Sigmoid colon (tissue), 7 donors: ENCODE measurements around the gene NDOR1. TPM values are rescaled to one million over a fixed set of nuclear protein-coding genes. Genes with fewer than 3 reads are reported as not detected.
A peak's percentile ranks its signal among the peaks of the same experiment; 100 is the strongest.

ENCODE experiments used
- DNase-seq: peaks from one replicate; pipeline ENCODE4 v3.0.0-alpha.2; 2019
- H3K27ac ChIP-seq, 4 donors: fragments of 200-600 bp; sonication (generic); one replicate each; pipeline ENCODE4 v1.5.1; 2016 to 2019; ENCODE audit warnings: mild to moderate bottlenecking in 1 of 4
- H3K27me3 ChIP-seq, 3 donors: fragments of 200-600 bp; sonication (generic); one replicate each; pipeline ENCODE4 v1.5.1; 2019; ENCODE audit warnings: mild to moderate bottlenecking in 1 of 3
- H3K36me3 ChIP-seq, 4 donors: fragments of 200-600 bp; sonication (generic); one replicate each; pipeline ENCODE4 v1.5.1; 2016 to 2019
- H3K4me1 ChIP-seq, 4 donors: fragments of 200-600 bp; sonication (generic); one replicate each; pipeline ENCODE4 v1.5.1; 2017 to 2019
- H3K4me3 ChIP-seq, 4 donors: fragments of 200-600 bp; sonication (generic); one replicate each; pipeline ENCODE4 v1.5.1; 2017 to 2019; ENCODE audit warnings: mild to moderate bottlenecking in 2 of 4, moderate library complexity in 1 of 4
- H3K9me3 ChIP-seq, 4 donors: fragments of 200-600 bp in 3 of 4; sonication (generic) in 3 of 4; one replicate each; pipeline versions ENCODE4 v1.5.1 to v1.6.1; 2013 to 2019
- EP300 ChIP-seq, 4 donors: sonication (generic); formaldehyde crosslinking; IDR thresholded peaks; one replicate each; pipeline ENCODE4 v1.6.1; 2017; ENCODE audit warnings: antibody characterized with exemption in 4 of 4
- POLR2A ChIP-seq, 2 donors: fragments of 450-650 bp; IDR thresholded peaks; one replicate each; pipeline ENCODE4 v1.6.1; 2016; ENCODE audit warnings: antibody characterized with exemption in 2 of 2, mild to moderate bottlenecking in 2 of 2, moderate library complexity in 2 of 2
- POLR2AphosphoS5 ChIP-seq, 4 donors: sonication (generic); formaldehyde crosslinking; IDR thresholded peaks; one replicate each; pipeline ENCODE4 v1.6.1; 2017; ENCODE audit warnings: antibody characterized with exemption in 4 of 4
- WGBS, 2 donors: extraction: QIAGEN DNeasy Blood & Tissue Kit; methylation state at CpG; one replicate each; pipeline ENCODE4 v1.1.7; 2013; 5-methylcytosine and 5-hydroxymethylcytosine counted together
- intact Hi-C: fragments of 100-400 bp; cut with DNase I; formaldehyde crosslinking; loops from one replicate; pipeline ENCODE4 v1.15.1; 2023
- polyA plus RNA-seq, 3 donors: library from polyadenylated mRNA; stranded (reverse); fragments of 200-250 nt; gene quantifications; one replicate each; pipeline ENCODE4 v1.2.3, GENCODE V29; 2013
- total RNA-seq, 4 donors: library from RNA; depleted of rRNA; stranded (reverse); fragments of >200 nt; gene quantifications; one replicate each; pipeline ENCODE4 v1.1.0, GENCODE V29; 2016
- TF ChIP-seq, protein P1 (sequence below), 4 experiments: fragments of 450-650 bp in 3 of 4; fragments of 200-600 bp in 1 of 4; IDR thresholded peaks; one replicate each; pipeline ENCODE4 v1.5.1; 2016 to 2019; ENCODE audit warnings: antibody characterized with exemption in 4 of 4, mild to moderate bottlenecking in 3 of 4, moderate library complexity in 2 of 4
- donor health status: healthy with polysubstance abuse.
- donor health status: Bipolar disorder and iron deficiency.
- donor health status: healthy.

NDOR1 gene
- total and polyA plus RNA-seq, 7 donors: 3.8 to 20.2 (median 5.4) TPM

DNA sequence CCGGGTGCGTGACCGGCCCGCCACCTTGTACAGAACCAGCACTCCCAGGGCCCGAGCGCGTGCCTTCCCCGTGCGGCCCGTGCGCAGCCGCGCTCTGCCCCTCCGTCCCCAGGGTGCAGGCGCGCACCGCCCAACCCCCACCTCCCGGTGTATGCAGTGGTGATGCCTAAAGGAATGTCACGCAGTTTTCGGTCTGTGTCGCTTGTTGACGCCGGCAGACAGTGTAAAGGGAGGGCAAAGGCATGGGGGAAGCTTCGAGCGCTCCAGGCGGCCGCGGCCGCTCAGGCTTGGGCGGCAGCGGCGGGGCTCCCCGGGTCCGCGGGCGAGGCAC, 37.0 kb upstream of the NDOR1 start:
- intact Hi-C loops: no loop called here
- peaks cover 69 to 100% (median 77%) of the 10 kb centered on the region in 3 donors for H3K27me3 ChIP-seq
- no peak for DNase-seq
- TF ChIP-seq POLR2AphosphoS5 (IDR thresholded peaks at IDR 0.05) (no peak), POLR2A (IDR thresholded peaks at IDR 0.05) (no peak), EP300 (IDR thresholded peaks at IDR 0.05) (no peak)
- TF ChIP-seq, protein P1, sequence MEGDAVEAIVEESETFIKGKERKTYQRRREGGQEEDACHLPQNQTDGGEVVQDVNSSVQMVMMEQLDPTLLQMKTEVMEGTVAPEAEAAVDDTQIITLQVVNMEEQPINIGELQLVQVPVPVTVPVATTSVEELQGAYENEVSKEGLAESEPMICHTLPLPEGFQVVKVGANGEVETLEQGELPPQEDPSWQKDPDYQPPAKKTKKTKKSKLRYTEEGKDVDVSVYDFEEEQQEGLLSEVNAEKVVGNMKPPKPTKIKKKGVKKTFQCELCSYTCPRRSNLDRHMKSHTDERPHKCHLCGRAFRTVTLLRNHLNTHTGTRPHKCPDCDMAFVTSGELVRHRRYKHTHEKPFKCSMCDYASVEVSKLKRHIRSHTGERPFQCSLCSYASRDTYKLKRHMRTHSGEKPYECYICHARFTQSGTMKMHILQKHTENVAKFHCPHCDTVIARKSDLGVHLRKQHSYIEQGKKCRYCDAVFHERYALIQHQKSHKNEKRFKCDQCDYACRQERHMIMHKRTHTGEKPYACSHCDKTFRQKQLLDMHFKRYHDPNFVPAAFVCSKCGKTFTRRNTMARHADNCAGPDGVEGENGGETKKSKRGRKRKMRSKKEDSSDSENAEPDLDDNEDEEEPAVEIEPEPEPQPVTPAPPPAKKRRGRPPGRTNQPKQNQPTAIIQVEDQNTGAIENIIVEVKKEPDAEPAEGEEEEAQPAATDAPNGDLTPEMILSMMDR (IDR thresholded peaks at IDR 0.05): no peak
- H3K4me3 ChIP-seq: peak overlapping the region in 3 of 4 donors; percentile 27 to 42 (median 37)
- no peaks in the 10 kb centered on the region for H3K9me3 ChIP-seq
- H3K4me1 ChIP-seq: peaks cover 0 to 30% (median 29%) of the 10 kb centered on the region in 4 donors
- WGBS, 2 donors: 0 to 1% methylated on average over 36 of the region's 36 CpGs
- no peak overlapping the region for H3K27ac ChIP-seq
- H3K36me3 ChIP-seq: no peaks in the 10 kb centered on the region

DNA sequence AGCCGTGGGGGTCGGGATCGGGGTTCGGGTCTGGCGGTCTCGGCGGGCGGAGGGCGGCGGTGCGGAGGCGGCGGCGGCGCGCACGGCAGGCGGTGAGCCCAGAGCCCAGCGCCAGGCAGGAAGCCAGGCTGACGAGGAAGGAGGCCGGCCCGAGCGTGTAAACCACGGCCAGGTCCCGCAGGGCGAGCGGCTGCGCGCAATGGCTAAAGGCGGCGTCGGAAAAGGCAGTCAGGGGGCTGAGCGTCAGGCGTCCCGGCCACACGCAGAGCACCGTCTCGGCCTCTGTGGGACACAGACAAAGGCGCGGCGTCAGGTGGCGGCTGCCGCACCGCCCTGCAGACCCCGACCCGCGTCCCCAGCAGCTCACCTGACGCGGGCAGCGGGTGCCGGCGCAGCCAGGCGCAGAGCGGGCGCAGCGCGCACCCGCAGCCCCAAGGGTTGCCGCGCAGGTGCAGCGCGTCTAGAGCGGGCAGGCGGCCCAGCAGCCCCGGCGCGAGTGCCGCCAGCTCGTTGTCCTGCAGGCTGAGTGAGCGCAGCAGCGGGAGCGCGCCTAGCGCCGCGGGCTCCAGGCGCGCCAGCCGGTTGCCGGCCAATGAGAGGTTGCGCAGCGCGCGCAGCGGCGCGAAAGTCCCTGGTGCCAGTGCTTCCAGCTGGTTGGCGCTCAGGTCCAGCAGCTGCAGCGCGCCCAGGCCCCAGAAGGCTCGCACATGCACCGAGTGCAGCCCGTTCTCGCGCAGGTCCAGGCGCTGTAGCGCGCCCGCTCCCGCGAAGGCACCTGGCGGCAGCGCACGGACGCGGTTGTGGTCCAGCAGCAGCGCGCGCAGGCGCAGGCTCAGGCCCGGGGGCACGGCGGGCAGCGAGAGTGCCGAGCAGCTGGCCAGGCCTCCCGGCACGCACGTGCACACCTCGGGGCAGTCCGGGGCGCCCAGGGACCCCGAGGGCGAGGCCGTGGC, 36.3 kb upstream of the NDOR1 start:
- Histone ChIP-seq H3K27me3 (peaks cover 62 to 97% (median 71%) of the 10 kb centered on the region in 3 donors), H3K4me1 (peaks cover 0 to 29% (median 29%) of the 10 kb centered on the region in 4 donors), H3K4me3 (peak overlapping the region in 3 of 4 donors; percentile 27 to 42 (median 37)), H3K27ac (no peak overlapping the region), H3K36me3 (no peaks in the 10 kb centered on the region), H3K9me3 (no peaks in the 10 kb centered on the region)
- TF ChIP-seq EP300 (IDR thresholded peaks at IDR 0.05) (no peak), POLR2A (IDR thresholded peaks at IDR 0.05) (no peak), POLR2AphosphoS5 (IDR thresholded peaks at IDR 0.05) (no peak)
- TF ChIP-seq, protein P1 (IDR thresholded peaks at IDR 0.05): no peak
- intact Hi-C loops: no loop called here
- WGBS, 2 donors: 0 to 1% methylated on average over 124 of the region's 124 CpGs
- DNase-seq: no peak

DNA sequence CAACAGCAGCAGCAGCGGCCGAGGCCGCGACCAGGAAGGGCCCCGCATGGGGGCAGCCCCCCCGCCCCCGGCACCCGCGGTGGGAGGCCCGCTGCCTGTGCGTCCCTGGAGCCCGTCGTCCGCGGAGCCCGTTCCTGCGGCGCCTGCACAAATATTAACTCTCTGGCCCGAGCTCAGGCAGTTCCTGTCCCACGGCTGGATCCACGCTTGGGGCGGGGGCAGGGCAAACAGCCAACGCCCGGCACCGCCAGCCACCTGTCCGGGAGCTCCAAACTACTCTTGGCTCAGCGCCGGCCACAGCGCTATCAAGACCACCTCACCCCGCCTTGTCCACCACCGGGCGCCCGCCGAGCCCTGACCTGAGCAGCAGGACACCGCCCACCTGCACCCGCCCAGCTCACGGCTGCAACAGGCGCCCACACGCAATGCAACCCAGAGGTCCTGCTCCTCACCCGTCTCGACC, 35.6 kb upstream of the NDOR1 start, which contains the start of gene LRRC26:
Gene LRRC26, minus strand, starts transcription at position 156 of the 463 bp plus-strand sequence. Its CDS starts 108 bp downstream, at position 48.
- peak within 1 kb of the TSS in 3 of 4 donors; percentile 27 to 42 (median 37) for H3K4me3 ChIP-seq
- 4 to 15% methylated on average over 41 of the region's 41 CpGs for WGBS, 2 donors
- H3K9me3 ChIP-seq: no peaks in the 10 kb centered on the region
- peaks cover 56 to 89% (median 63%) of the 10 kb centered on the region in 3 donors for H3K27me3 ChIP-seq
- no peak within 1 kb of the TSS for H3K27ac ChIP-seq
- H3K36me3 ChIP-seq: no peaks in the 10 kb centered on the region
- DNase-seq: no peak
- TF ChIP-seq, protein P1 (IDR thresholded peaks at IDR 0.05): no peak
- TF ChIP-seq EP300 (IDR thresholded peaks at IDR 0.05): no peak
- no peak for TF ChIP-seq POLR2A (IDR thresholded peaks at IDR 0.05)
- TF ChIP-seq POLR2AphosphoS5 (IDR thresholded peaks at IDR 0.05): no peak
- peaks cover 0 to 29% (median 29%) of the 10 kb centered on the region in 4 donors for H3K4me1 ChIP-seq
- intact Hi-C loops: no loop called here

DNA sequence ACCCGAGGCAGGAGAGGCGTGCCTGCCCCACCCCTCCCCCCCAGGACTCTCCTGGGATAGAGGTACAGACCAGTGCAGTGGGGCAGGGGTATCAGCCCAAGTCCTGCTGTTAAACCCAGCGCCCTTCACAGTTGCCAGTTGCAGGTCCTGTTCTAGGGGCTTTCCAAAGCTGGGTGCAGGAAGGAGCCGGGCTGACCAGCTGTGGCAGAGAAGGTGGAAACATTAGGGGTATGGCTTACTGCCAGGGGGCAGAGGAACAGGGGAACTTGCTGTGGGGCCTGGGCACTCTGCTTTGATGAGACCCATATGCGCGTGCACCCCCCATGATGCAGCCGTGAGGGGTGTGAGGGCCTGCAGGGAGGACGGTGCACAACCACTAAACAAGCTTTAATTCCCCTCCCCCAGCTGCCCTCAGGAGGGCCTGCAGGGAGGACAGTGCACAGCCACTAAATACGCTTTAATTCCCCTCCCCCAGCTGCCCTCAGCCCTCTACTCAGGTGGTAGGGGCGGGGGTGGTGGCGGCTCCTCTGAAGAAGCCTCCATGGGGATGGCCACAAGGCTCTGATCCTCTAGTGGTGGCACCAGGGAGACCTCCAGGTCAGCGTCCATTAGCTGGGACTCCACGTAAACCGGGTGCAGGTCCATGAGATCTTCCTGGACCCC, 34.9 kb upstream of the NDOR1 start:
- Histone ChIP-seq H3K27ac (no peak overlapping the region), H3K4me1 (peaks cover 0 to 29% (median 29%) of the 10 kb centered on the region in 4 donors), H3K27me3 (peaks cover 52 to 82% (median 56%) of the 10 kb centered on the region in 3 donors), H3K4me3 (no peak overlapping the region), H3K9me3 (no peaks in the 10 kb centered on the region), H3K36me3 (no peaks in the 10 kb centered on the region)
- intact Hi-C loops: no loop called here
- DNase-seq: no peak
- TF ChIP-seq EP300 (IDR thresholded peaks at IDR 0.05): no peak
- TF ChIP-seq, protein P1 (IDR thresholded peaks at IDR 0.05): no peak
- TF ChIP-seq POLR2AphosphoS5 (IDR thresholded peaks at IDR 0.05): no peak
- WGBS, 2 donors: 54 to 60% methylated on average over 14 of the region's 14 CpGs
